Measurements from ENCODE around the gene CD300C. TPM values are rescaled to one million over a fixed set of nuclear protein-coding genes. Genes with fewer than 3 reads are reported as not detected.

CD300C gene
- total and polyA plus RNA-seq, 2 donors (not counting 1 experiment from before 2014, with no cell fraction given), result 0.72 to 0.74 TPM

GRCh38 chr17:74502861-74503260 lies 43.1 kb downstream of the CD300C start:
- CTCF ChIA-PET, result interaction anchor here (0.7 kb wide), 1 partner anchor 125 kb away, joined by 3 read pairs; no protein-coding TSS in a partner anchor

DNA sequence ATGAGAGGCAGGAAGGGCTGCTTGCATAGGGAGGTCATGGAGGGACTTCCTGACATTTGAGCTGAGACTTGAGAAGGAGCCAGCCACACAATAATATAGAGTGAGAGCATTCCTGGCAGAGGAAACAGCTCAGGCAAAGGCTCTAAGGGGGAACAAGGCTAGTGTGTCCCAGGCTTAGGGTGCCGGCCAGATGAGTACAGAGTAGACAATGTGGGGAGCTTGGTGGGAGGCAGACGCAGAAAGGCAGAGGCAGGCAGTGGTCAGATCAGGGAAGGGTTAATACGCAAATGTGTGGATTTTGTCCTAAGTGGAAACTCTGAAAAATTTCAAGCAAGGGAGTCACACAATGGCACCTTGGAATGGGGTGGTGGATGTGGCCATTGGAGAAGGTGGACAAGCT lies 45.9 kb downstream of the CD300C start:
- Mint-ChIP-seq H3K27ac (no peak overlapping the region), H3K9me3 (ENCODE audit: insufficient read depth) (no peaks in the 10 kb centered on the region), H3K4me3 (no peak overlapping the region), H3K4me1 (no peaks in the 10 kb centered on the region), H3K27me3 (peaks cover 4% of the 10 kb centered on the region)
- no peaks in the 10 kb centered on the region for H3K4me1 ChIP-seq (ENCODE audit: control insufficient read depth in 2 of 2, insufficient read depth in 2 of 2, low read length in 2 of 2)
- H3K9ac ChIP-seq (ENCODE audit: low read length), result no peak overlapping the region
- DNase-seq, result no peak
- no peaks in the 10 kb centered on the region for H3K9me3 ChIP-seq (ENCODE audit: control extremely low read depth in 1 of 3, control insufficient read depth in 2 of 3, insufficient read depth in 1 of 3, low read length in 2 of 3)
- ATAC-seq (ENCODE audit: low read depth), result no peak
- TF ChIP-seq EZH2 (IDR thresholded peaks at IDR 0.05; ENCODE audit: borderline replicate concordance, insufficient read depth, low read depth, low read length, poor library complexity, severe bottlenecking) (no peak), CTCF (IDR thresholded peaks at IDR 0.05) (no peak)
- no peaks in the 10 kb centered on the region for H3K36me3 ChIP-seq (replicated peaks in 1 of 2; ENCODE audit: control extremely low read depth in 1 of 2, control insufficient read depth in 1 of 2, extremely low read depth in 1 of 2, insufficient read depth in 2 of 2, low read length in 1 of 2)
- no peak overlapping the region for H3K4me3 ChIP-seq (ENCODE audit: control extremely low read depth in 1 of 5, extremely low read depth in 1 of 5, insufficient read depth in 1 of 5, low read depth in 2 of 5, low read length in 4 of 5)
- H3K27ac ChIP-seq (ENCODE audit: low read length in 2 of 2), result no peak overlapping the region
- intact Hi-C loops (cut with micrococcal nuclease), result no loop called here
- ChIA-PET POLR2A (no interaction called here), CTCF (interaction anchor here (1.2 to 1.9 kb wide), 3 partner anchors 10 to 132 kb away, joined by 3 to 7 read pairs (median 5); partner anchors contain the start of gene GPR142)
- no peaks in the 10 kb centered on the region for H3K79me2 ChIP-seq (ENCODE audit: control insufficient read depth, insufficient read depth, low read length)
- WGBS (ENCODE audit: insufficient coverage), result 98% methylated on average over 3 of the region's 3 CpGs
- no peaks in the 10 kb centered on the region for H4K20me1 ChIP-seq (ENCODE audit: control insufficient read depth, insufficient read depth, low read length, poor library complexity, severe bottlenecking)
- no peak overlapping the region for H2AFZ ChIP-seq (ENCODE audit: insufficient read depth, low read depth, low read length, poor library complexity, severe bottlenecking)
- no peak overlapping the region for H3K4me2 ChIP-seq (replicated peaks; ENCODE audit: low read depth, low read length, poor library complexity, severe bottlenecking)
- no peaks in the 10 kb centered on the region for H3K27me3 ChIP-seq (replicated peaks in 1 of 4; ENCODE audit: control extremely low read depth in 1 of 4, control insufficient read depth in 3 of 4, insufficient read depth in 4 of 4, low read length in 3 of 4)

More at GRCh38 chr17:74502861-74503260, 43.1 kb downstream of the CD300C start:
- Histone ChIP-seq H3K27me3 (replicated peaks in 1 of 4; ENCODE audit: control extremely low read depth in 1 of 4, control insufficient read depth in 3 of 4, insufficient read depth in 4 of 4, low read length in 3 of 4) (no peaks in the 10 kb centered on the region), H3K36me3 (replicated peaks in 1 of 2; ENCODE audit: control extremely low read depth in 1 of 2, control insufficient read depth in 1 of 2, extremely low read depth in 1 of 2, insufficient read depth in 2 of 2, low read length in 1 of 2) (no peaks in the 10 kb centered on the region), H2AFZ (ENCODE audit: insufficient read depth, low read depth, low read length, poor library complexity, severe bottlenecking) (no peak overlapping the region), H3K79me2 (ENCODE audit: control insufficient read depth, insufficient read depth, low read length) (no peaks in the 10 kb centered on the region), H3K27ac (ENCODE audit: low read length in 2 of 2) (no peak overlapping the region), H3K9me3 (ENCODE audit: control extremely low read depth in 1 of 3, control insufficient read depth in 2 of 3, insufficient read depth in 1 of 3, low read length in 2 of 3) (no peaks in the 10 kb centered on the region), H3K9ac (ENCODE audit: low read length) (no peak overlapping the region), H4K20me1 (ENCODE audit: control insufficient read depth, insufficient read depth, low read length, poor library complexity, severe bottlenecking) (no peaks in the 10 kb centered on the region), H3K4me3 (ENCODE audit: control extremely low read depth in 1 of 5, extremely low read depth in 1 of 5, insufficient read depth in 1 of 5, low read depth in 2 of 5, low read length in 4 of 5) (no peak overlapping the region), H3K4me2 (replicated peaks; ENCODE audit: low read depth, low read length, poor library complexity, severe bottlenecking) (no peak overlapping the region), H3K4me1 (ENCODE audit: control insufficient read depth in 2 of 2, insufficient read depth in 2 of 2, low read length in 2 of 2) (no peaks in the 10 kb centered on the region)
- H3K4me1 Mint-ChIP-seq, result no peaks in the 10 kb centered on the region
- no peak for TF ChIP-seq EZH2 (IDR thresholded peaks at IDR 0.05; ENCODE audit: borderline replicate concordance, insufficient read depth, low read depth, low read length, poor library complexity, severe bottlenecking)
- TF ChIP-seq CTCF (IDR thresholded peaks at IDR 0.05), result no peak
- no peaks in the 10 kb centered on the region for H3K9me3 Mint-ChIP-seq (ENCODE audit: insufficient read depth)
- H3K27me3 Mint-ChIP-seq, result peaks cover 3% of the 10 kb centered on the region
- POLR2A ChIA-PET, result no interaction called here
- no peak for ATAC-seq (ENCODE audit: low read depth)
- WGBS (ENCODE audit: insufficient coverage), result 100% methylated on average over 2 of the region's 6 CpGs
- no peak overlapping the region for H3K27ac Mint-ChIP-seq
- intact Hi-C loops (cut with micrococcal nuclease), result no loop called here
- no peak overlapping the region for H3K4me3 Mint-ChIP-seq
- DNase-seq, result no peak

Measured in B cell (primary cell).